ENCODE results near the gene BPIFB1. TPM values are rescaled to one million over a fixed set of nuclear protein-coding genes. Genes with fewer than 3 reads are reported as not detected.

The BPIFB1 gene
- polyA plus RNA-seq, 1 donor (not counting 4 experiments of a cell fraction or from before 2014, with no cell fraction given): not detected

DNA sequence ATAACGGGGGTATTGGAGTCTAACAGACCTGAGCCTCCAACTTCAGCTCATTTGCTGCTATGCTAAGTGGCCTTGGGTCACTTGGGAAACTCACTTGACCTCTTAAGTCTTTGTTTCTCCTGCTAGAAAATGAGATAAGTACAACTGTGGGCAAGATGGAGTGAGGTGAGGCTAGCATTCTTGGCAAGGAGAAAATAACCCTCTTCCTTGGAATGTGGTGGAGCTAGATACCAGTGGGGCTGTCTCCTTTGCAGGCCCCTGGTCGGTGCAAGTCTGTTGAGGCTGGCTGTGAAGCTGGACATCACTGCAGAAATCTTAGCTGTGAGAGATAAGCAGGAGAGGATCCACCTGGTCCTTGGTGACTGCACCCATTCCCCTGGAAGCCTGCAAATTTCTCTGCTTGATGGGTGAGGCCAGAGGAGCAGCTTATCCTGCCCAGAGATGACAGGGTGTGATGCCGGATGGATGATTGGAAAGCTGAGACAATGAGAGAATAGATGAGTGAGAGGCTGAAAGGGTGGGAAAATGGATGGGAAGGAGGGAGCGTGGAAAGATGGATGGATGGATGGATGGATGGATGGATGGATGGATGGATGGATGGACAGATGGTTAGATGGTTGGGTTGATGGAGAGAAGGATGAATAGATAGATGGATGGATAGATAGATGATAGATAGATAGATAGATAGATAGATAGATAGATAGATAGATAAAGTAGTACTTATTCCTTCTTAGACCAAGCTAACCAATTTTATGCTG, 42.9 kb upstream of the BPIFB1 start:
- no peak overlapping the region for H3K4me2 ChIP-seq (ENCODE audit: control insufficient read depth, extremely low read depth, insufficient read depth, low read depth, low read length)
- FAIRE-seq: no peak

DNA sequence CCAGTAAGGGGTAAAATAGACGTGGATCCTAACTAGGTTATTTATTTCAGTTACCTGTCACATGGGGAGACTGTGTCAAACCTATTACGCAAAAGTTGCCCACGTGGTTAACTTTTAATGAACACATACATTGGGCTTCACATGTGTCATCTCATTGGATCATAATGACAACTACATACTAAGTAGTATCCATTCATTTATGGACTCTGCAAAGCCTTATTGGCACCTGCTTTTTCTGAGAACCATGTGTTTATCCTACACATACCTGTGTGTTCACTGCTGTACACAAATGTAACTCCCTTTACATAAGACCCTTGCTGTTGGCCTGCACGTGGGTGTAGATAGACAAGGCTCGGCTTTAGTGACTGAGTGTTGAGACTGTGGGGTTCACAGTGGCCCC, 42.1 kb upstream of the BPIFB1 start:
- H3K4me2 ChIP-seq (ENCODE audit: control insufficient read depth, extremely low read depth, insufficient read depth, low read depth, low read length): no peak overlapping the region
- H3K9me1 ChIP-seq (ENCODE audit: control insufficient read depth, extremely low read depth, insufficient read depth, low read length): no peaks in the 10 kb centered on the region
- H3K4me3 ChIP-seq (ENCODE audit: control insufficient read depth in 2 of 3, extremely low read depth in 1 of 3, insufficient read depth in 2 of 3, low read depth in 1 of 3, low read length in 3 of 3): no peak overlapping the region
- H4K20me1 ChIP-seq (ENCODE audit: control insufficient read depth, extremely low read depth, insufficient read depth, low read length): no peaks in the 10 kb centered on the region
- H3K9me3 ChIP-seq (ENCODE audit: control insufficient read depth, low read depth, low read length): no peaks in the 10 kb centered on the region
- no peak overlapping the region for H3K9ac ChIP-seq (ENCODE audit: control insufficient read depth, extremely low read depth, insufficient read depth, low read length)
- dilution Hi-C loops (cut with MboI; ENCODE audit: extremely low pct_ligation_motif_present, low sequenced_read_pairs): no loop called here
- peaks cover 3% of the 10 kb centered on the region for H3K27me3 ChIP-seq (ENCODE audit: control insufficient read depth, extremely low read depth, insufficient read depth, low read length)
- DNase-seq (ENCODE audit: low read depth, low spot score): no peak
- no peak for TF ChIP-seq EZH2 (IDR thresholded peaks at IDR 0.05; ENCODE audit: low read length)
- TF ChIP-seq, protein P1, sequence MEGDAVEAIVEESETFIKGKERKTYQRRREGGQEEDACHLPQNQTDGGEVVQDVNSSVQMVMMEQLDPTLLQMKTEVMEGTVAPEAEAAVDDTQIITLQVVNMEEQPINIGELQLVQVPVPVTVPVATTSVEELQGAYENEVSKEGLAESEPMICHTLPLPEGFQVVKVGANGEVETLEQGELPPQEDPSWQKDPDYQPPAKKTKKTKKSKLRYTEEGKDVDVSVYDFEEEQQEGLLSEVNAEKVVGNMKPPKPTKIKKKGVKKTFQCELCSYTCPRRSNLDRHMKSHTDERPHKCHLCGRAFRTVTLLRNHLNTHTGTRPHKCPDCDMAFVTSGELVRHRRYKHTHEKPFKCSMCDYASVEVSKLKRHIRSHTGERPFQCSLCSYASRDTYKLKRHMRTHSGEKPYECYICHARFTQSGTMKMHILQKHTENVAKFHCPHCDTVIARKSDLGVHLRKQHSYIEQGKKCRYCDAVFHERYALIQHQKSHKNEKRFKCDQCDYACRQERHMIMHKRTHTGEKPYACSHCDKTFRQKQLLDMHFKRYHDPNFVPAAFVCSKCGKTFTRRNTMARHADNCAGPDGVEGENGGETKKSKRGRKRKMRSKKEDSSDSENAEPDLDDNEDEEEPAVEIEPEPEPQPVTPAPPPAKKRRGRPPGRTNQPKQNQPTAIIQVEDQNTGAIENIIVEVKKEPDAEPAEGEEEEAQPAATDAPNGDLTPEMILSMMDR (optimal IDR thresholded peaks at IDR 0.05 in 1 of 3, IDR thresholded peaks at IDR 0.05 in 1 of 3, conservative IDR thresholded peaks at IDR 0.05 in 1 of 3; ENCODE audit: extremely low read depth in 1 of 3, insufficient read depth in 2 of 3, low read length in 3 of 3): no peak
- no peaks in the 10 kb centered on the region for H3K4me1 ChIP-seq (ENCODE audit: control insufficient read depth, extremely low read depth, insufficient read depth, low read length)
- H2AFZ ChIP-seq (ENCODE audit: control insufficient read depth, low read length): no peak overlapping the region
- H3K36me3 ChIP-seq (ENCODE audit: control insufficient read depth in 2 of 2, extremely low read depth in 1 of 2, insufficient read depth in 2 of 2, low read length in 2 of 2): no peaks in the 10 kb centered on the region
- FAIRE-seq: no peak
- H3K27ac ChIP-seq (ENCODE audit: control insufficient read depth, insufficient read depth, low read length): no peak overlapping the region
- no peaks in the 10 kb centered on the region for H3K79me2 ChIP-seq (ENCODE audit: control insufficient read depth, insufficient read depth, low read length)

More for the DNA sequence above, 42.9 kb upstream of the BPIFB1 start:
- no peaks in the 10 kb centered on the region for H3K79me2 ChIP-seq (ENCODE audit: control insufficient read depth, insufficient read depth, low read length)
- H3K27me3 ChIP-seq (ENCODE audit: control insufficient read depth, extremely low read depth, insufficient read depth, low read length): peaks cover 3% of the 10 kb centered on the region
- no peaks in the 10 kb centered on the region for H3K36me3 ChIP-seq (ENCODE audit: control insufficient read depth in 2 of 2, extremely low read depth in 1 of 2, insufficient read depth in 2 of 2, low read length in 2 of 2)
- H3K9ac ChIP-seq (ENCODE audit: control insufficient read depth, extremely low read depth, insufficient read depth, low read length): no peak overlapping the region
- dilution Hi-C loops (cut with MboI; ENCODE audit: extremely low pct_ligation_motif_present, low sequenced_read_pairs): no loop called here
- no peaks in the 10 kb centered on the region for H4K20me1 ChIP-seq (ENCODE audit: control insufficient read depth, extremely low read depth, insufficient read depth, low read length)
- H2AFZ ChIP-seq (ENCODE audit: control insufficient read depth, low read length): no peak overlapping the region
- DNase-seq (ENCODE audit: low read depth, low spot score): no peak
- no peaks in the 10 kb centered on the region for H3K9me1 ChIP-seq (ENCODE audit: control insufficient read depth, extremely low read depth, insufficient read depth, low read length)
- H3K9me3 ChIP-seq (ENCODE audit: control insufficient read depth, low read depth, low read length): no peaks in the 10 kb centered on the region
- H3K27ac ChIP-seq (ENCODE audit: control insufficient read depth, insufficient read depth, low read length): no peak overlapping the region
- no peaks in the 10 kb centered on the region for H3K4me1 ChIP-seq (ENCODE audit: control insufficient read depth, extremely low read depth, insufficient read depth, low read length)
- no peak overlapping the region for H3K4me3 ChIP-seq (ENCODE audit: control insufficient read depth in 2 of 3, extremely low read depth in 1 of 3, insufficient read depth in 2 of 3, low read depth in 1 of 3, low read length in 3 of 3)
- no peak for TF ChIP-seq EZH2 (IDR thresholded peaks at IDR 0.05; ENCODE audit: low read length)
- TF ChIP-seq, protein P1 (optimal IDR thresholded peaks at IDR 0.05 in 1 of 3, IDR thresholded peaks at IDR 0.05 in 1 of 3, conservative IDR thresholded peaks at IDR 0.05 in 1 of 3; ENCODE audit: extremely low read depth in 1 of 3, insufficient read depth in 2 of 3, low read length in 3 of 3): no peak
